GM12878 (cell line): ENCODE measurements around the gene SEMA7A. TPM values are rescaled to one million over a fixed set of nuclear protein-coding genes. Genes with fewer than 3 reads are reported as not detected.
A peak's percentile ranks its signal among the peaks of the same experiment; 100 is the strongest.

Experiments used
- ATAC-seq: fragments of 200-7000 bp; cut with Tn5 transposase; 3 replicates; pipeline ENCODE4 v1.9.1; 2020; ENCODE audit warnings: mild to moderate bottlenecking, moderate library complexity
- BruUV-seq: library from RNA; stranded (reverse); fragments of 400-500 nt; replicated peaks from 2 replicates; lab custom pipeline; 2021; lab: Mats Ljungman, UMichigan
- CTCF ChIA-PET: fragments of 300-600 bp; sonication (Branson Sonifier 250); formaldehyde crosslinking; extraction: SDS; loops from one replicate; lab custom pipeline; 2021; ENCODE audit warnings: inconsistent platforms; lab: Yijun Ruan, JAX
- POLR2A ChIA-PET: fragments of 350-600 bp; formaldehyde crosslinking; extraction: SDS; loops from one replicate; lab custom pipeline; 2021; ENCODE audit warnings: inconsistent platforms; lab: Charles Lee
- RAD21 ChIA-PET: fragments of 300-600 bp; sonication (Branson Sonifier 250); formaldehyde crosslinking; loops from one replicate; lab custom pipeline; 2023; ENCODE audit warnings: antibody characterized with exemption; ENCODE audit not compliant: unreplicated experiment; lab: Charles Lee
- SMC1A ChIA-PET: fragments of 300-600 bp; sonication (Branson Sonifier 250); formaldehyde crosslinking; loops from one replicate; lab custom pipeline; 2023; ENCODE audit not compliant: unreplicated experiment, uncharacterized antibody; lab: Charles Lee
- DNase-seq: peaks from one replicate; pipeline ENCODE4 v3.0.0-alpha.2; 2011; ENCODE audit warnings: low read depth, low spot score
- FAIRE-seq: peaks from 3 replicates; lab custom pipeline; 2011; peaks lifted over from hg19 to GRCh38; lab: Jason Lieb, UNC
- H2AFZ ChIP-seq: 2 replicates; pipeline ENCODE4 v1.6.0; 2011; ENCODE audit warnings: low read depth, low read length, control low read depth; ENCODE audit not compliant: control insufficient read depth
- H3K27ac ChIP-seq: 2 replicates; pipeline ENCODE4 v1.5.1; 2011; ENCODE audit warnings: control low read depth; ENCODE audit not compliant: control insufficient read depth, insufficient read depth
- H3K27me3 ChIP-seq, 2 experiments: replicated peaks in 1 of 2; 2 replicates each; pipeline versions ENCODE4 v1.6.0 to v1.6.1; 2011; ENCODE audit warnings: low read length in 1 of 2; ENCODE audit not compliant: control insufficient read depth in 2 of 2, insufficient read depth in 2 of 2
- H3K36me3 ChIP-seq, 2 experiments: 2 replicates each; pipeline ENCODE4 v1.5.1; 2011; ENCODE audit warnings: low read length in 1 of 2; ENCODE audit not compliant: control insufficient read depth in 2 of 2, insufficient read depth in 2 of 2
- H3K4me1 ChIP-seq: 2 replicates; pipeline ENCODE4 v1.6.1; 2011; ENCODE audit warnings: mild to moderate bottlenecking, low read length, moderate library complexity, mixed read lengths; ENCODE audit not compliant: control insufficient read depth, insufficient read depth
- H3K4me2 ChIP-seq: 2 replicates; pipeline ENCODE4 v1.6.0; 2011; ENCODE audit warnings: control low read depth; ENCODE audit not compliant: control insufficient read depth, insufficient read depth
- H3K4me3 ChIP-seq: fragments of 200-600 bp; sonication (generic); 2 replicates; pipeline ENCODE4 v1.5.1; 2016
- H3K79me2 ChIP-seq: 2 replicates; pipeline ENCODE4 v1.6.0; 2011; ENCODE audit warnings: low read length; ENCODE audit not compliant: control insufficient read depth, insufficient read depth
- H3K9ac ChIP-seq: 2 replicates; pipeline ENCODE4 v1.8.0; 2011; ENCODE audit warnings: low read length, control low read depth, mixed read lengths; ENCODE audit not compliant: control insufficient read depth, insufficient read depth
- H3K9me3 ChIP-seq: replicated peaks from 3 replicates; pipeline ENCODE4 v1.5.1; 2011; ENCODE audit warnings: mild to moderate bottlenecking, low read length; ENCODE audit not compliant: control insufficient read depth, insufficient read depth
- H4K20me1 ChIP-seq: 2 replicates; pipeline ENCODE4 v1.6.0; 2011; ENCODE audit not compliant: control insufficient read depth, insufficient read depth
- BMI1 ChIP-seq: fragments of 450-650 bp; IDR thresholded peaks from 2 replicates; pipeline ENCODE4 v1.6.1; 2016; ENCODE audit warnings: mild to moderate bottlenecking, moderate library complexity, borderline replicate concordance
- CHD2 ChIP-seq: IDR thresholded peaks from 2 replicates; pipeline ENCODE4 v1.6.1; 2011; ENCODE audit warnings: low read depth, low read length, improper control_type of control experiment, borderline replicate concordance
- CREM ChIP-seq: IDR thresholded peaks from 2 replicates; pipeline ENCODE4 v1.6.1; 2014; ENCODE audit warnings: antibody characterized with exemption, low read depth
- DPF2 ChIP-seq: fragments of 450-650 bp; IDR thresholded peaks from 2 replicates; pipeline ENCODE4 v1.6.1; 2017; ENCODE audit warnings: mild to moderate bottlenecking
- MAX ChIP-seq: IDR thresholded peaks from 2 replicates; pipeline ENCODE4 v1.6.1; 2012; ENCODE audit warnings: low read depth, low read length, improper control_type of control experiment
- MXI1 ChIP-seq: fragments of 150-350 bp; IDR thresholded peaks from 2 replicates; pipeline ENCODE4 v1.6.1; 2011; ENCODE audit warnings: low read depth, mild to moderate bottlenecking, inconsistent platforms, low read length, improper control_type of control experiment
- MYC ChIP-seq: IDR thresholded peaks from 2 replicates; pipeline ENCODE4 v1.6.1; 2011; ENCODE audit warnings: mild to moderate bottlenecking, low read length, moderate library complexity, inconsistent platforms; ENCODE audit not compliant: insufficient read depth, insufficient replicate concordance, insufficient read length, severe bottlenecking
- NFXL1 ChIP-seq: fragments of 450-650 bp; IDR thresholded peaks from 2 replicates; pipeline ENCODE4 v1.6.1; 2017; ENCODE audit warnings: antibody characterized with exemption, mild to moderate bottlenecking, borderline replicate concordance
- NFYA ChIP-seq: IDR thresholded peaks from 2 replicates; pipeline ENCODE4 v1.6.1; 2011; ENCODE audit warnings: low read depth, mild to moderate bottlenecking, low read length, improper control_type of control experiment, borderline replicate concordance
- PAX8 ChIP-seq: fragments of 450-650 bp; IDR thresholded peaks from 2 replicates; pipeline ENCODE4 v1.6.1; 2017; ENCODE audit warnings: mild to moderate bottlenecking, moderate library complexity
- POLR2AphosphoS2 ChIP-seq: IDR thresholded peaks from 2 replicates; pipeline ENCODE4 v1.6.1; 2011; ENCODE audit warnings: low read depth, mild to moderate bottlenecking, low read length, improper control_type of control experiment, moderate library complexity
- SPI1 ChIP-seq: IDR thresholded peaks from 2 replicates; pipeline ENCODE4 v1.6.1; 2011; ENCODE audit warnings: low read depth, mild to moderate bottlenecking, low read length, moderate library complexity, borderline replicate concordance; ENCODE audit not compliant: insufficient read depth
- STAT1 ChIP-seq: fragments of 450-650 bp; conservative IDR thresholded peaks from 2 replicates; pipeline ENCODE4 v1.6.1; 2014; ENCODE audit warnings: antibody characterized with exemption, mild to moderate bottlenecking
- TARDBP ChIP-seq: IDR thresholded peaks from 2 replicates; pipeline ENCODE4 v1.6.1; 2016; ENCODE audit warnings: borderline replicate concordance
- TCF7 ChIP-seq: IDR thresholded peaks from 2 replicates; pipeline ENCODE4 v1.6.1; 2014; ENCODE audit warnings: antibody characterized with exemption, borderline replicate concordance
- ZZZ3 ChIP-seq: IDR thresholded peaks from 2 replicates; pipeline ENCODE4 v1.6.1; 2011; ENCODE audit warnings: low read depth; ENCODE audit not compliant: control insufficient read depth, insufficient read length
- WGBS: methylation state at CpG from one replicate; pipeline ENCODE4 v1.1.6; 2016; ENCODE audit warnings: low lambda C conversion rate; ENCODE audit not compliant: insufficient replicate concordance, insufficient coverage; ENCODE audit errors: missing lambda C conversion rate; 5-methylcytosine and 5-hydroxymethylcytosine counted together
- in situ Hi-C: fragments of 300-500 bp; cut with MboI; formaldehyde crosslinking; loops from 9 replicates; pipeline ENCODE4 v1.14.3; 2018; ENCODE audit warnings: mixed read lengths
- intact Hi-C: fragments of 100-400 bp; cut with micrococcal nuclease; formaldehyde crosslinking; loops from one replicate; pipeline ENCODE4 v1.14.2; 2022; ENCODE audit not compliant: unreplicated experiment
- polyA plus RNA-seq, 11 experiments: library from polyadenylated mRNA; depleted of rRNA in 4 of 11; unstranded in 6 of 11; stranded (reverse) in 5 of 11; fragments of >200 nt; fragmentation: Nextera tagmentation in 4 of 11; fragmentation: Illumina TruSeq in 1 of 11; extraction: Ambion mirVana in 4 of 11; extraction: Trizol in 1 of 11; gene quantifications; 1 replicate in 1 of 11; 2 replicates in 10 of 11; pipeline versions ENCODE4 v1.2.1 to v1.2.3, GENCODE V29; 2011 to 2016; ENCODE audit warnings: inconsistent platforms in 2 of 11, missing spikeins in 2 of 11, low read depth in 1 of 11
- total RNA-seq, 4 experiments: library from RNA; depleted of rRNA in 3 of 4; stranded (reverse); fragments of >200 nt in 3 of 4; fragmentation: Illumina TruSeq in 1 of 4; extraction: Trizol in 1 of 4; gene quantifications; 2 replicates each; pipeline versions ENCODE4 v1.2.1 to v1.2.3, GENCODE V29; 2013 to 2021
- TF ChIP-seq, protein P1 (sequence below): IDR thresholded peaks from 2 replicates; pipeline ENCODE4 v1.6.1; 2011; ENCODE audit warnings: low read depth, low read length, improper control_type of control experiment, borderline replicate concordance
- TF ChIP-seq, protein P2 (sequence below): fragments of 450-650 bp; IDR thresholded peaks from 2 replicates; pipeline ENCODE4 v1.6.1; 2016; ENCODE audit warnings: mild to moderate bottlenecking, moderate library complexity, borderline replicate concordance

SEMA7A gene
- total and polyA plus RNA-seq, 10 of the 15 experiments (the other 5 are each of a cell fraction or from before 2014, with no cell fraction given) = 0.08 to 112 (median 53.5) TPM

GRCh38 chr15:74396445-74397238 is 37.1 kb downstream of the SEMA7A start:
- TSS peak; percentile 91 for BruUV-seq
- peaks cover 69% of the 10 kb centered on the region for H3K79me2 ChIP-seq
- ChIA-PET CTCF (interaction anchor here (0.9 to 15.7 kb wide), 8 partner anchors 10 to 391 kb away, joined by 3 to 226 read pairs (median 4); no protein-coding TSS in a partner anchor), RAD21 (interaction anchor here (1.0 to 20.3 kb wide), 8 partner anchors 7 to 391 kb away, joined by 3 to 496 read pairs (median 12); partner anchors contain the start of genes ARID3B and SEMA7A), SMC1A (interaction anchor here (0.7 to 12.5 kb wide), 7 partner anchors 8 to 381 kb away, joined by 3 to 336 read pairs (median 7); partner anchors contain the start of gene SEMA7A), POLR2A (interaction anchor here (1.2 to 6.2 kb wide), 6 partner anchors 12 to 144 kb away, joined by 3 to 171 read pairs (median 6); partner anchors contain the start of gene SEMA7A)
- ATAC-seq = peak; percentile 57
- H2AFZ ChIP-seq = no peak overlapping the region
- intact Hi-C loops = loop anchor here (1.0 to 10.0 kb wide), 5 partner anchors 8 to 738 kb away; no protein-coding TSS in a partner anchor
- H3K4me3 ChIP-seq = peak overlapping the region; percentile 54
- peak overlapping the region; percentile 100 for H3K27ac ChIP-seq
- FAIRE-seq = peak; percentile 49
- H3K36me3 ChIP-seq = no peaks in the 10 kb centered on the region
- in situ Hi-C loops = loop anchor here (5.0 kb wide), 1 partner anchor 386 kb away; the partner anchor contains the start of gene CSK
- H3K9ac ChIP-seq = peak overlapping the region; percentile 76
- peaks cover 94% of the 10 kb centered on the region for H3K4me1 ChIP-seq
- DNase-seq = peak; percentile 93
- no peaks in the 10 kb centered on the region for H3K9me3 ChIP-seq
- H4K20me1 ChIP-seq = no peaks in the 10 kb centered on the region
- WGBS = 1% methylated on average over 9 of the region's 9 CpGs
- H3K4me2 ChIP-seq = peak overlapping the region; percentile 96
- no peaks in the 10 kb centered on the region for H3K27me3 ChIP-seq
- TF ChIP-seq MYC = no peak
- TF ChIP-seq STAT1 = no peak
- no peak for TF ChIP-seq NFYA
- TF ChIP-seq, protein P1, sequence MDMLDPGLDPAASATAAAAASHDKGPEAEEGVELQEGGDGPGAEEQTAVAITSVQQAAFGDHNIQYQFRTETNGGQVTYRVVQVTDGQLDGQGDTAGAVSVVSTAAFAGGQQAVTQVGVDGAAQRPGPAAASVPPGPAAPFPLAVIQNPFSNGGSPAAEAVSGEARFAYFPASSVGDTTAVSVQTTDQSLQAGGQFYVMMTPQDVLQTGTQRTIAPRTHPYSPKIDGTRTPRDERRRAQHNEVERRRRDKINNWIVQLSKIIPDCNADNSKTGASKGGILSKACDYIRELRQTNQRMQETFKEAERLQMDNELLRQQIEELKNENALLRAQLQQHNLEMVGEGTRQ = no peak; the same call in 1 of the 2 replicates
- TF ChIP-seq PAX8 = no peak
- TF ChIP-seq MAX = peak; percentile 65; the same call in 1 of the 2 replicates
- TF ChIP-seq CHD2 = peak; percentile 86
- TF ChIP-seq SPI1 = peak; percentile 96
- no peak for TF ChIP-seq TCF7
- TF ChIP-seq CREM = peak; percentile 91
- TF ChIP-seq, protein P2, sequence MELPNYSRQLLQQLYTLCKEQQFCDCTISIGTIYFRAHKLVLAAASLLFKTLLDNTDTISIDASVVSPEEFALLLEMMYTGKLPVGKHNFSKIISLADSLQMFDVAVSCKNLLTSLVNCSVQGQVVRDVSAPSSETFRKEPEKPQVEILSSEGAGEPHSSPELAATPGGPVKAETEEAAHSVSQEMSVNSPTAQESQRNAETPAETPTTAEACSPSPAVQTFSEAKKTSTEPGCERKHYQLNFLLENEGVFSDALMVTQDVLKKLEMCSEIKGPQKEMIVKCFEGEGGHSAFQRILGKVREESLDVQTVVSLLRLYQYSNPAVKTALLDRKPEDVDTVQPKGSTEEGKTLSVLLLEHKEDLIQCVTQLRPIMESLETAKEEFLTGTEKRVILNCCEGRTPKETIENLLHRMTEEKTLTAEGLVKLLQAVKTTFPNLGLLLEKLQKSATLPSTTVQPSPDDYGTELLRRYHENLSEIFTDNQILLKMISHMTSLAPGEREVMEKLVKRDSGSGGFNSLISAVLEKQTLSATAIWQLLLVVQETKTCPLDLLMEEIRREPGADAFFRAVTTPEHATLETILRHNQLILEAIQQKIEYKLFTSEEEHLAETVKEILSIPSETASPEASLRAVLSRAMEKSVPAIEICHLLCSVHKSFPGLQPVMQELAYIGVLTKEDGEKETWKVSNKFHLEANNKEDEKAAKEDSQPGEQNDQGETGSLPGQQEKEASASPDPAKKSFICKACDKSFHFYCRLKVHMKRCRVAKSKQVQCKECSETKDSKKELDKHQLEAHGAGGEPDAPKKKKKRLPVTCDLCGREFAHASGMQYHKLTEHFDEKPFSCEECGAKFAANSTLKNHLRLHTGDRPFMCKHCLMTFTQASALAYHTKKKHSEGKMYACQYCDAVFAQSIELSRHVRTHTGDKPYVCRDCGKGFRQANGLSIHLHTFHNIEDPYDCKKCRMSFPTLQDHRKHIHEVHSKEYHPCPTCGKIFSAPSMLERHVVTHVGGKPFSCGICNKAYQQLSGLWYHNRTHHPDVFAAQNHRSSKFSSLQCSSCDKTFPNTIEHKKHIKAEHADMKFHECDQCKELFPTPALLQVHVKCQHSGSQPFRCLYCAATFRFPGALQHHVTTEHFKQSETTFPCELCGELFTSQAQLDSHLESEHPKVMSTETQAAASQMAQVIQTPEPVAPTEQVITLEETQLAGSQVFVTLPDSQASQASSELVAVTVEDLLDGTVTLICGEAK = no peak
- TF ChIP-seq MXI1 = peak; percentile 86
- no peak for TF ChIP-seq BMI1
- peak; percentile 75; the same call in 1 of the 2 replicates for TF ChIP-seq DPF2
- no peak for TF ChIP-seq TARDBP
- TF ChIP-seq ZZZ3 = no peak
- no peak for TF ChIP-seq POLR2AphosphoS2
- no peak for TF ChIP-seq NFXL1
